ENCODE data around the gene FBXO17. TPM values are rescaled to one million over a fixed set of nuclear protein-coding genes. Genes with fewer than 3 reads are reported as not detected.

The FBXO17 gene
- 19.6 and 24.5 TPM in 2 replicates for total RNA-seq

GRCh38 chr19:38975214-38975860 lies at the start of gene FBXO17:
FBXO17 (minus strand) TSS chr19:38975742; CDS start chr19:38950319, 25,423 bp downstream.

GRCh38 chr19:38930776-38931520 lies 44.6 kb downstream of the FBXO17 start, which contains the start of gene MRPS12:
MRPS12 (plus strand) TSS chr19:38930944; CDS start chr19:38931295, 351 bp downstream.

GRCh38 chr19:38929929-38930775 lies 45.4 kb downstream of the FBXO17 start, which contains the start of gene SARS2:
SARS2 (minus strand) TSS chr19:38930763; CDS start chr19:38930736, 27 bp downstream.

GRCh38 chr19:38899447-38900201 lies 75.9 kb downstream of the FBXO17 start, which contains the start of the genes NFKBIB and SIRT2:
NFKBIB (plus strand) TSS chr19:38899969; CDS start chr19:38900033, 64 bp downstream.
SIRT2 (minus strand) TSS chr19:38899618; CDS start chr19:38899521, 97 bp downstream.

Other genes starting within 250 kb of the FBXO17 start
- gene CAPN12, start 231.3 kb downstream of the FBXO17 start, total RNA-seq: 9.0 and 11.1 TPM in 2 replicates
- gene LGALS7, start 202.2 kb downstream of the FBXO17 start, total RNA-seq: not detected in 2 replicates
- 235 and 1,076 TPM in 2 replicates for gene LGALS7B, start 186.5 kb downstream of the FBXO17 start, total RNA-seq
- gene LGALS4, start 162.8 kb downstream of the FBXO17 start, total RNA-seq: not detected in 2 replicates
- gene ECH1, start 143.9 kb downstream of the FBXO17 start, total RNA-seq: 43.7 and 53.1 TPM in 2 replicates
- gene HNRNPL, start 125.8 kb downstream of the FBXO17 start, total RNA-seq: 176 and 276 TPM in 2 replicates
- gene RINL, start 97.5 kb downstream of the FBXO17 start, total RNA-seq: 7.9 and 12.2 TPM in 2 replicates
- 48.7 and 64.2 TPM in 2 replicates for gene SIRT2, start 76.1 kb downstream of the FBXO17 start, total RNA-seq
- 21.0 and 31.2 TPM in 2 replicates for gene NFKBIB, start 75.8 kb downstream of the FBXO17 start, total RNA-seq
- not detected in 2 replicates for gene CCER2, start 63.6 kb downstream of the FBXO17 start, total RNA-seq
- 30.1 and 45.1 TPM in 2 replicates for gene SARS2, start 45.0 kb downstream of the FBXO17 start, total RNA-seq
- gene MRPS12, start 44.8 kb downstream of the FBXO17 start, total RNA-seq: 57.1 and 114 TPM in 2 replicates
- gene FBXO27, start 56.8 kb upstream of the FBXO17 start, total RNA-seq: 11.3 and 16.8 TPM in 2 replicates
- 3.0 and 3.7 TPM in 2 replicates for gene ACP7, start 108.6 kb upstream of the FBXO17 start, total RNA-seq
- gene PAK4, start 150.0 kb upstream of the FBXO17 start, total RNA-seq: 12.6 and 13.7 TPM in 2 replicates
- 0.72 and 1.3 TPM in 2 replicates for gene NCCRP1, start 221.2 kb upstream of the FBXO17 start, total RNA-seq
- not detected in 2 replicates for gene SYCN, start 228.5 kb upstream of the FBXO17 start, total RNA-seq

Data from hair follicular keratinocyte (primary cell).